ENCODE results near the gene RAE1. TPM values are rescaled to one million over a fixed set of nuclear protein-coding genes. Genes with fewer than 3 reads are reported as not detected.
A peak's percentile ranks its signal among the peaks of the same experiment; 100 is the strongest.

RAE1 gene
- total RNA-seq, 4 donors from 2014 or later = 15.8 to 35.8 (median 20.6) TPM

DNA sequence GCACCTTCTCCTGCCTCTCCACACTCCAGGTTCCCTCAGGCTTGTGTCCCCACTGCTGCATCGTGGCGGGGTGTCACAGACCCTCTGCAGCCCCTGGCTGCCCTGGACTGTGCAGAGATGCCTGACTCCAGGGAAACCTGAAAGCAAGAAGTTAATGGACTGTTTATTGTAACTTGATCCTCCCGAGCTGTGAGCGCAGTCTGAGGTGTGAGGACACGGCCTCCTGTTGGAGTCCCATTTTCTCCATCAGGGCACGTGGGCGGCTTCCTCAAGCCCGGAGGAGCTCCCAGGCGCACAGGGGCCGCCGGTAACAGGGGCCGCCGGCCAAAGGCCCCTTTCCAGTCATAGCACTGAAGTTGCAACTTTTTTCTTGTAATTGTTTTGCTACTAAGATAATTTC, 57.1 kb downstream of the RAE1 start:
- in situ Hi-C loops (cut with MboI; ENCODE audit: low sequenced_read_pairs in 4 of 4) = no loop called here
- TF ChIP-seq, protein P1, sequence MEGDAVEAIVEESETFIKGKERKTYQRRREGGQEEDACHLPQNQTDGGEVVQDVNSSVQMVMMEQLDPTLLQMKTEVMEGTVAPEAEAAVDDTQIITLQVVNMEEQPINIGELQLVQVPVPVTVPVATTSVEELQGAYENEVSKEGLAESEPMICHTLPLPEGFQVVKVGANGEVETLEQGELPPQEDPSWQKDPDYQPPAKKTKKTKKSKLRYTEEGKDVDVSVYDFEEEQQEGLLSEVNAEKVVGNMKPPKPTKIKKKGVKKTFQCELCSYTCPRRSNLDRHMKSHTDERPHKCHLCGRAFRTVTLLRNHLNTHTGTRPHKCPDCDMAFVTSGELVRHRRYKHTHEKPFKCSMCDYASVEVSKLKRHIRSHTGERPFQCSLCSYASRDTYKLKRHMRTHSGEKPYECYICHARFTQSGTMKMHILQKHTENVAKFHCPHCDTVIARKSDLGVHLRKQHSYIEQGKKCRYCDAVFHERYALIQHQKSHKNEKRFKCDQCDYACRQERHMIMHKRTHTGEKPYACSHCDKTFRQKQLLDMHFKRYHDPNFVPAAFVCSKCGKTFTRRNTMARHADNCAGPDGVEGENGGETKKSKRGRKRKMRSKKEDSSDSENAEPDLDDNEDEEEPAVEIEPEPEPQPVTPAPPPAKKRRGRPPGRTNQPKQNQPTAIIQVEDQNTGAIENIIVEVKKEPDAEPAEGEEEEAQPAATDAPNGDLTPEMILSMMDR (IDR thresholded peaks at IDR 0.05 in 4 of 5, conservative IDR thresholded peaks at IDR 0.05 in 1 of 5) = no peak
- TF ChIP-seq POLR2A (IDR thresholded peaks at IDR 0.05) = peak in 1 of 2 donors; percentile 6
- Histone ChIP-seq H3K27ac (peak overlapping the region; percentile 82 to 99 (median 98)), H3K9me3 (no peaks in the 10 kb centered on the region), H3K36me3 (peaks cover 0 to 30% of the 10 kb centered on the region in 2 donors), H3K4me1 (peaks cover 22 to 72% of the 10 kb centered on the region in 2 donors), H3K27me3 (no peaks in the 10 kb centered on the region), H3K4me3 (no peak overlapping the region)
- ATAC-seq (peak; percentile 35 to 73), DNase-seq (peak; percentile 57 to 67)
- intact Hi-C loops (cut with DNase I; ENCODE audit: low total_unique reads) = no loop called here

DNA sequence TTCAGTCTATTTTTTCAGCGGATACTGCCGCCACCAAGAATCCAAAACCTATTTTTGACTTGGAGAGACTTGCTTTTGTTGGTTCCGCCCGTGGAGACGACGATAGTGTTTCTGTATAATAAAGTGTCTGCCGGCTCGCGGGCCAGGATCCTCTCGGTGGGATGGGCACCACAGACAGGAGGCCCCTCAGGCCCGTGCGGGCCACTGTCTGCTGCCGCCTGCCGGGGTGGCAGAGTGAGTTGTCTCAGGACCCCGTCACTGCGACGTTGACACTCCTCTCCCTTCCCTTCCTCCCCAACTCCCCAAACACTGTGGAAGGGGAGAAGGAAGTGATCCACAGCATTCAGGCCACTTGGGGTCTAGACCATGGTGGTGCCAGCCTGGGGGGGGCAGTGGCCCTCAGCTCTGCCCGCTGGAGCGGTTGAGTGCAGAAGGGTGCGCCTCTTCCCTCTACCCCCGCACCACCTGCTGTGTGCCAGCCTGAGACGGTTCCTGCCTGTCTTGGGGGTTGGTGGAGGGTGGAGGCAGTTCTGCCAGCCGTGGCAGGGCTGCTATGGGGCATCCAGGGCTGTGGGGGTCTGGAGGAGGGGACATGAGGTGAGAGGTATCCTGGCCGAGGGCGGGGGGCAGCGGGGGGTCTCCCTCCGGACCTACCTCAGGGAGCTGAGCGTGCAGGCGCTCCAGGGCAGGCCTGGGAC, 57.6 kb downstream of the RAE1 start:
- no peaks in the 10 kb centered on the region for H3K9me3 ChIP-seq
- peaks cover 0 to 30% of the 10 kb centered on the region in 2 donors for H3K36me3 ChIP-seq
- DNase-seq (no peak), ATAC-seq (no peak)
- peak overlapping the region; percentile 82 to 99 (median 98) for H3K27ac ChIP-seq
- no peaks in the 10 kb centered on the region for H3K27me3 ChIP-seq
- TF ChIP-seq, protein P1 (IDR thresholded peaks at IDR 0.05 in 4 of 5, conservative IDR thresholded peaks at IDR 0.05 in 1 of 5) = no peak
- no peak for TF ChIP-seq POLR2A (IDR thresholded peaks at IDR 0.05)
- H3K4me3 ChIP-seq = no peak overlapping the region
- peaks cover 22 to 66% of the 10 kb centered on the region in 2 donors for H3K4me1 ChIP-seq
- in situ Hi-C loops (cut with MboI; ENCODE audit: low sequenced_read_pairs in 4 of 4) (no loop called here), intact Hi-C loops (cut with DNase I; ENCODE audit: low total_unique reads) (no loop called here)

DNA sequence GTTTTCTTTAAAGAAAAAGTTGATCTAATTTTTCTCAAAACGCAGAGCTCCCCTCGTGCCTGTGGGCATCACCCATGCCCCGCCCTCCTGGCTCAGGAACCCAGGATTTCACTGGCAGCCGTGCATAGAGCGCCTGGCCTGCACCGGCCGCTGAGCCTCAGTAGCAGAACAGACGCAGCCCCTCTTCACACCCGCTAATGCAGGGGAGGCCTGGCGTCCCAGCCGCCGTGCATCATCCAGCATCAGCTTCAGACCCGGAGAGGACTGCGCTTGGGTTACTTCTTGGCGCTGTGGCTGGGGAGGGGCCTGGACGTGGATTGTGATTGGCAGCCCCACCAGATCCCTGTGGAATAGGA, 58.2 kb downstream of the RAE1 start:
- ATAC-seq = no peak
- peaks cover 0 to 27% of the 10 kb centered on the region in 2 donors for H3K36me3 ChIP-seq
- peak in 1 of 2 donors; percentile 5 for TF ChIP-seq POLR2A (IDR thresholded peaks at IDR 0.05)
- TF ChIP-seq, protein P1 (IDR thresholded peaks at IDR 0.05 in 4 of 5, conservative IDR thresholded peaks at IDR 0.05 in 1 of 5) = no peak
- no peak for DNase-seq
- no peaks in the 10 kb centered on the region for H3K27me3 ChIP-seq
- in situ Hi-C loops (cut with MboI; ENCODE audit: low sequenced_read_pairs in 4 of 4) (no loop called here), intact Hi-C loops (cut with DNase I; ENCODE audit: low total_unique reads) (no loop called here)
- H3K27ac ChIP-seq = peak overlapping the region; percentile 82 to 99 (median 98)
- no peak overlapping the region for H3K4me3 ChIP-seq
- H3K9me3 ChIP-seq = no peaks in the 10 kb centered on the region
- peaks cover 22 to 60% of the 10 kb centered on the region in 2 donors for H3K4me1 ChIP-seq

DNA sequence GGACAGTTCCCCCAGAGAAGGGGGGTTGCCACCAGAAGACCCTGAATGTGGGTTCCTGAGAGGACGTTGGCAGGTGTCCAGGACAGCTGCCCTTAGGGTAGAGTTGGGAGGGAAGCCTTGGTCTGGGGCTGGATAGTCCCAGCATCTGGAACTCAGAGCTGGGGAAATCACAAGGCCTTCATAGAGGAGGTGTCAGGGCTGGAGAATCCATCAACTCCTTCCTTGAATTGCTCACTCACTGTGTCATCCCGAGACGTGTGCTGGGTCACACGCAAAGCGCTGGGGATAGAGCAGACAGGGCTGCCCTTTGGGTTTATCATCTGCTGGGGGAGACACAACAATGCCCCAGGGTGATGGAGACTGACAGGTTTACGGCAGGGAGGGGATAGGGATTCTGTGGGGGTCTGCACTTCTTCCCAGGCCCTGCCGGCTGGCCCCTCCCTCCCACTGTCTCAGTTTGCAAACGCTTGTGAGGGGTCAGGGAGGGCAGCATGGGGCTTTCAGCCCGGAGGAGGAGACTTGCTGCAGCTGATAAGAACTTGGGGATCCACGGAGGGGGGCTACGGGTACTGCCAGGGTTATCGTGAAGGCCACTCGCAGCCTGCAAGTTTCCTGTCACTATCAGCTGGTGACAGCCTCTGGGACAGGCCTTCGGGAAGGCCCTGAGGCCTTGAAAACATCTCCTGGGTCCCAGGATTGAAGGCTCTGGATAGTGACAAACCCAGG, 58.8 kb downstream of the RAE1 start:
- Histone ChIP-seq H3K27me3 (no peaks in the 10 kb centered on the region), H3K4me1 (peaks cover 22 to 55% of the 10 kb centered on the region in 2 donors), H3K36me3 (peaks cover 0 to 24% of the 10 kb centered on the region in 2 donors), H3K27ac (peak overlapping the region; percentile 82 to 99 (median 98)), H3K9me3 (no peaks in the 10 kb centered on the region), H3K4me3 (no peak overlapping the region)
- intact Hi-C loops (cut with DNase I; ENCODE audit: low total_unique reads) = no loop called here
- in situ Hi-C loops (cut with MboI; ENCODE audit: low sequenced_read_pairs in 4 of 4) = no loop called here
- DNase-seq (no peak), ATAC-seq (no peak)
- TF ChIP-seq, protein P1 (IDR thresholded peaks at IDR 0.05 in 4 of 5, conservative IDR thresholded peaks at IDR 0.05 in 1 of 5) = no peak
- TF ChIP-seq POLR2A (IDR thresholded peaks at IDR 0.05) = no peak
